Measurements from ENCODE around the gene ADAMTS2.
"Not testable (repeated sequence)": the region's sequence is repeated elsewhere in the genome, so short reads cannot be mapped to it uniquely, and the experiment has no call there.

Gene ADAMTS2

GRCh38 chr5:179325296-179326031 lies 19.8 kb downstream of the ADAMTS2 start:
- DNase-seq (ENCODE audit: low read depth) = no peak

GRCh38 chr5:179324760-179325295 lies 20.4 kb downstream of the ADAMTS2 start:
- DNase-seq (ENCODE audit: low read depth) = no peak

- not testable (repeated sequence) for DNase-seq (ENCODE audit: low read depth)
Measured at GRCh38 chr5:179324316-179324715, 20.9 kb downstream of the ADAMTS2 start.

GRCh38 chr5:179323026-179323870 lies 22.0 kb downstream of the ADAMTS2 start:
- no peak for DNase-seq (ENCODE audit: low read depth)

- no peak for DNase-seq (ENCODE audit: low read depth)
Measured at GRCh38 chr5:179322071-179323025, 22.9 kb downstream of the ADAMTS2 start.

GRCh38 chr5:179321206-179321987 lies 23.9 kb downstream of the ADAMTS2 start:
- no peak for DNase-seq (ENCODE audit: low read depth)

GRCh38 chr5:179319741-179320281 lies 25.4 kb downstream of the ADAMTS2 start:
- DNase-seq (ENCODE audit: low read depth) = no peak

GRCh38 chr5:179319123-179319522 lies 26.1 kb downstream of the ADAMTS2 start:
- no peak for DNase-seq (ENCODE audit: low read depth)

GRCh38 chr5:179318221-179318955 lies 26.9 kb downstream of the ADAMTS2 start:
- DNase-seq (ENCODE audit: low read depth) = no peak

GRCh38 chr5:179317411-179318220 lies 27.6 kb downstream of the ADAMTS2 start:
- no peak for DNase-seq (ENCODE audit: low read depth)

- DNase-seq (ENCODE audit: low read depth) = no peak
Measured at GRCh38 chr5:179316982-179317381, 28.3 kb downstream of the ADAMTS2 start.

- DNase-seq (ENCODE audit: low read depth) = no peak
Measured at GRCh38 chr5:179316111-179316551, 29.1 kb downstream of the ADAMTS2 start.

- DNase-seq (ENCODE audit: low read depth) = no peak
Measured at GRCh38 chr5:179315356-179315890, 29.8 kb downstream of the ADAMTS2 start.

GRCh38 chr5:179314606-179315355 lies 30.5 kb downstream of the ADAMTS2 start:
- no peak for DNase-seq (ENCODE audit: low read depth)

GRCh38 chr5:179313849-179314521 lies 31.3 kb downstream of the ADAMTS2 start:
- no peak for DNase-seq (ENCODE audit: low read depth)

- no peak for DNase-seq (ENCODE audit: low read depth)
Measured at GRCh38 chr5:179312557-179313235, 32.6 kb downstream of the ADAMTS2 start.

GRCh38 chr5:179311581-179311980 lies 33.7 kb downstream of the ADAMTS2 start:
- no peak for DNase-seq (ENCODE audit: low read depth)

Data from HS-5 (cell line).